B cell (primary cell): ENCODE data around the gene ITPR3.

Experiments used
- CTCF ChIP-seq: fragments of 200-600 bp; IDR thresholded peaks from one replicate; pipeline ENCODE4 v1.8.0; 2022; ENCODE audit warnings: antibody characterized with exemption, mild to moderate bottlenecking
- EZH2 ChIP-seq: IDR thresholded peaks from 2 replicates; pipeline ENCODE4 v1.6.1; 2012; ENCODE audit warnings: borderline replicate concordance, low read depth, mild to moderate bottlenecking, moderate library complexity, low read length; ENCODE audit not compliant: insufficient read depth, poor library complexity, severe bottlenecking

GRCh38 chr6:33578588-33579011 is 42.5 kb upstream of the ITPR3 start:
- TF ChIP-seq CTCF (no peak), EZH2 (no peak)
